ENCODE results near the gene KRTAP4-8.
"Not testable (repeated sequence)": the region's sequence is repeated elsewhere in the genome, so short reads cannot be mapped to it uniquely, and the experiment has no call there.

The KRTAP4-8 gene

DNA sequence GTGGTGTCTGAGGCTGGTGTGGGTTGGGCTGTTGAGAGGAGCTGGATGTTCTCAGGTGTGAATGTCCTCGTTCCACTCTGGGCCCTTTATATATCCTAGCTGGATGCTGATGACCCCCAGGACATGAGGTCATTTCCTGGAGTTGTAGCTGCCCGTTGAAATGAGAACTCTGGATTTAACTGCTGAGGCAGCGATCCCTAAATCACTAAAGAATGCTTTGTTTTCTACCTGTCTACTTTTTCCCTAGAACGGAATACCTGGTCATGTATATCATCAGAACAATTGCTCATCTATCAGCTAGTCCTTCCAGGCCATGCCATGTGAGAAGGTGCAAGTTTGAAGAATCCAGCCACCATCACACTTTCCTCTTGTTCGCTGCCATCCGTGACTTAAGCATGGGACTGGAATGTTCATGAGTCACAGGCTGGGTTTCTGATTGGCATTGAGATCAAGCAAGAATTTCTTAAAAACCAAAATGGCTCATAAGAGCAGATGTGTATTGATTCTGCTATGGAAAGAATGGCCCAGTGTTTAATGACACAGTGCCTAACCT is 37.8 kb downstream of the KRTAP4-8 start, which contains the start of gene KRTAP2-3:
Gene KRTAP2-3, minus strand, starts transcription at position 63 of the 553 bp plus-strand sequence. CDS start 64 bp downstream, outside the sequence.
- Mint-ChIP-seq H3K9me3 (no peaks in the 10 kb centered on the region), H3K4me1 (no peaks in the 10 kb centered on the region), H3K4me3 (no peak within 1 kb of the TSS), H3K27ac (no peak within 1 kb of the TSS), H3K27me3 (peaks cover 25% of the 10 kb centered on the region), H3K36me3 (no peaks in the 10 kb centered on the region)

- H3K4me1 Mint-ChIP-seq, H3K36me3 Mint-ChIP-seq, H3K9me3 Mint-ChIP-seq, H3K4me3 Mint-ChIP-seq, H3K27ac Mint-ChIP-seq: not testable (repeated sequence)
- peaks cover 26% of the 10 kb centered on the region for H3K27me3 Mint-ChIP-seq
Measured at GRCh38 chr17:41059276-41060051, 38.5 kb downstream of the KRTAP4-8 start.

GRCh38 chr17:41058741-41059140 is 39.2 kb downstream of the KRTAP4-8 start:
- peaks cover 26% of the 10 kb centered on the region for H3K27me3 Mint-ChIP-seq
- no peak overlapping the region for H3K4me3 Mint-ChIP-seq
- H3K36me3 Mint-ChIP-seq: no peaks in the 10 kb centered on the region
- H3K4me1 Mint-ChIP-seq: no peaks in the 10 kb centered on the region
- no peaks in the 10 kb centered on the region for H3K9me3 Mint-ChIP-seq
- no peak overlapping the region for H3K27ac Mint-ChIP-seq

DNA sequence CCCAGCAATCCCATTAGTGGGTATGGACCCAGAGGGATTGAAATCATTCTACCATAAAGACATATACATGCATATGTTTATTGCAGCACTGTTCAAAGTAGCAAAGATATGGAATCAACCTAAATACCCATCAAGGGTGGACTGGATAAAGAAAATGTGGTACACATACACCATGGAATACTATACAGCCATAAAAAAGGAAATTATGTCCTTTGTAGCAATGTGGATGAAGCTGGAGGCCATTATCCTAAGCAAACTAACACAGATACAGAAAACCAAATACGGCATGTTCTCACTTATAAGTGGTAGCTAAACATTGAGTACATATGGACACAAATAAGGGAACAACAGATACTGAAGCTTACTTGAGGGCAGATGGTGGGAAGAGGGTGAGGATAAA is 40.4 kb downstream of the KRTAP4-8 start:
- H3K27ac Mint-ChIP-seq: no peak overlapping the region
- H3K4me3 Mint-ChIP-seq: no peak overlapping the region
- H3K4me1 Mint-ChIP-seq: no peaks in the 10 kb centered on the region
- H3K9me3 Mint-ChIP-seq: no peaks in the 10 kb centered on the region
- no peaks in the 10 kb centered on the region for H3K36me3 Mint-ChIP-seq
- H3K27me3 Mint-ChIP-seq: peaks cover 26% of the 10 kb centered on the region

DNA sequence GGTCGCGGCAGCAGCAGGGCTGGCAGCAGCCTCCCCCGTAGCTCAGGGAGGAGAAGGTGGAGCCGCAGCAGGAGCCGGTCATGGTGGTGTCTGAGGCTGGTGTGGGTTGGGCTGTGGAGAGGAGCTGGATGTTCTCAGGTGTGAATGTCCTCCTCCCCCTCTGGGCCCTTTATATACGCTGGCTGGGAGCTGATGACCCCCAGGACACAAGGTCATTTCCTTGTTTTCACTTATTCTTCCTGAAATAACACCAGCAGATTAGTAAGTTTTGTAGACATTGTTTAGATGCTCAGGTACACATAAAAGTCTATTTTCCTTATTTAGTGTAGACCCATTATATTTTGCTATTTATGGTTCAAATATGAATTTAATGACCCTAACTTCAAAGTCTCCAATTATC is 42.8 kb downstream of the KRTAP4-8 start, which contains the start of gene KRTAP2-2:
Gene KRTAP2-2, minus strand, starts transcription at position 101 of the 400 bp plus-strand sequence. Its CDS starts 19 bp downstream, at position 82.
- not testable (repeated sequence) for H3K4me1 Mint-ChIP-seq, H3K9me3 Mint-ChIP-seq, H3K4me3 Mint-ChIP-seq, H3K36me3 Mint-ChIP-seq, H3K27ac Mint-ChIP-seq
- peaks cover 17% of the 10 kb centered on the region for H3K27me3 Mint-ChIP-seq

GRCh38 chr17:41054556-41054955 is 43.4 kb downstream of the KRTAP4-8 start:
- H3K27ac Mint-ChIP-seq, H3K4me3 Mint-ChIP-seq, H3K9me3 Mint-ChIP-seq, H3K36me3 Mint-ChIP-seq, H3K4me1 Mint-ChIP-seq: not testable (repeated sequence)
- H3K27me3 Mint-ChIP-seq: peaks cover 17% of the 10 kb centered on the region

DNA sequence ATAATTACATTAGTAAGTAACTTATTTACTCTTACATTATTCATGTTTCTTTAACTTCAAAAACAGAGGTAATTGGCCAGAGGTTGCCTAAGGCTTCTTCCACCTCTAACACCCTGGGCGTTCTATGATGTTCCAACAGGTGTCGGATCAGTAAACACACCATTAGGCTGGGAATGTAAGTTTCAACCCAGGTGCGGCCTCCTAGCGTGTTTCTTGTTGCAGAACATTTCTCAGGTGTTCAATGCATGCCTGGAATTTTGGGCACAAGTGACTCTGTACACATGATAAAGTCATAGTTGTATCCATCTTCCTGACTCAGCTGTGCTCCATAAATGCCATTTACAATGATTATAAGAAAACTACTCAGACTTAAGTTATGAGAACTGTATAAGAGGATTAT is 43.9 kb downstream of the KRTAP4-8 start:
- H3K27ac Mint-ChIP-seq: no peak overlapping the region
- H3K4me3 Mint-ChIP-seq: no peak overlapping the region
- H3K4me1 Mint-ChIP-seq: no peaks in the 10 kb centered on the region
- H3K9me3 Mint-ChIP-seq: no peaks in the 10 kb centered on the region
- H3K36me3 Mint-ChIP-seq: no peaks in the 10 kb centered on the region
- peaks cover 13% of the 10 kb centered on the region for H3K27me3 Mint-ChIP-seq

DNA sequence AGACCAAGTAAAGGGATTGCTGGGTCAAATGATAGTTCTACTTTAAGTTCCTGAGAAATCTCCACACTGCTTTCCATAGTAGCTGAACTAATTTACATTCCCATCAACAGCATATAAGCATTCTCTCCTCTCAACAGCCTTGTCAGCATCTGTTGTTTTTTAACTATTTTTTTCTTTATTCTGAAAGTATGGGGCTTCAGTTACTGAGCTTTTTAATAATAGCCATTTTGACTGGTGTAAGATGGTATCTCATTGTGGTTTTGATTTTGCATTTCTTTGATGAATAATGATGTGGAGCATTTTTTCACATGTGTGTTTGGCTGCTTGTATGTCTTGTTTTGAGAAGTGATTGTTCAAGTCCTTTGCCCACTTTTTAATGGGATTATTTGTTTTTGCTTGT is 45.4 kb downstream of the KRTAP4-8 start:
- Mint-ChIP-seq H3K4me1 (no peaks in the 10 kb centered on the region), H3K4me3 (no peak overlapping the region), H3K27me3 (peaks cover 8% of the 10 kb centered on the region)

DNA sequence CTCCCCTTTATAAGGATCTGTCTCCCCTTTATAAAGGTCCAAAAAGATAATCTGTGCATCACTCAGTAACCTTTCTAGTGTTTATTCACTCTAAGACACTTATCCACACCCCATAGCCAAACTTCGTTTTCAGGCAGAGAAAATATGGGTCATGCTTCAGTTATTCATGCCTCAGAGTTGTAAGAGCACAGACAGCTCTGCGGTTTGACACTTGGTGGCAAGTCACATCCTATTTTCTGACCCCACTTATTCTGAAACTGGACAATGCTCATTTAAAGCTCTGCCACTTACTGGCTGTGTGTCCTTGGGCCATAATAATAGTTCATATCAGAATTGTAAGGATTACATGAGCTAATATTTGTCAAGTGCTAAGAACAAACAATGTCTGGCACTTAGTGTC is 48.8 kb downstream of the KRTAP4-8 start:
- peaks cover 4% of the 10 kb centered on the region for H3K27me3 Mint-ChIP-seq
- H3K9me3 Mint-ChIP-seq: no peaks in the 10 kb centered on the region
- no peaks in the 10 kb centered on the region for H3K36me3 Mint-ChIP-seq
- no peak overlapping the region for H3K4me3 Mint-ChIP-seq
- H3K27ac Mint-ChIP-seq: no peak overlapping the region
- no peaks in the 10 kb centered on the region for H3K4me1 Mint-ChIP-seq

More for the DNA sequence above, 45.4 kb downstream of the KRTAP4-8 start:
- no peaks in the 10 kb centered on the region for H3K9me3 Mint-ChIP-seq
- H3K36me3 Mint-ChIP-seq: no peaks in the 10 kb centered on the region
- H3K27ac Mint-ChIP-seq: no peak overlapping the region

DNA sequence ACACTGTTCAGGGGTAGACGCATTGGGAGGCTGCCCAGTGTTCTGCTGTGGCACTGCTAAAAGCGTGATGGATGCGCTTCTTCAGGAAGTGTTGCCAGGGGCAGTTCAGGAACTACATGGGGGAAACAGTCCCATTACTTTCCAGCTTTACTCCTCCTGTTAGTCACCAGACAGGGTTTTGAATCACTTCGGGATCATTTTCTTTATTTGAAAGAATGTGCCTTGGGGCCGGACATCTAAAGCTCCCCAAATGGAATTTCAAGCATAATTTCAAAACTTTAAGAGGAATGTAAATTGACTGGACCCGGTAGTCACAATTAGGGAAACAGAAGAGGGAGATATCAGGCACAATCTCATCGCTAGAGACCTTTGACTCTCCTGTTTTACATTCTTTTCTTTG is 49.5 kb downstream of the KRTAP4-8 start:
- no peak overlapping the region for H3K4me3 Mint-ChIP-seq
- H3K36me3 Mint-ChIP-seq: no peaks in the 10 kb centered on the region
- peaks cover 4% of the 10 kb centered on the region for H3K27me3 Mint-ChIP-seq
- H3K27ac Mint-ChIP-seq: no peak overlapping the region
- H3K9me3 Mint-ChIP-seq: peaks cover 3% of the 10 kb centered on the region
- peaks cover 3% of the 10 kb centered on the region for H3K4me1 Mint-ChIP-seq
